ENCODE results near the gene SYNPO.
A peak's percentile ranks its signal among the peaks of the same experiment; 100 is the strongest.

The SYNPO gene

DNA sequence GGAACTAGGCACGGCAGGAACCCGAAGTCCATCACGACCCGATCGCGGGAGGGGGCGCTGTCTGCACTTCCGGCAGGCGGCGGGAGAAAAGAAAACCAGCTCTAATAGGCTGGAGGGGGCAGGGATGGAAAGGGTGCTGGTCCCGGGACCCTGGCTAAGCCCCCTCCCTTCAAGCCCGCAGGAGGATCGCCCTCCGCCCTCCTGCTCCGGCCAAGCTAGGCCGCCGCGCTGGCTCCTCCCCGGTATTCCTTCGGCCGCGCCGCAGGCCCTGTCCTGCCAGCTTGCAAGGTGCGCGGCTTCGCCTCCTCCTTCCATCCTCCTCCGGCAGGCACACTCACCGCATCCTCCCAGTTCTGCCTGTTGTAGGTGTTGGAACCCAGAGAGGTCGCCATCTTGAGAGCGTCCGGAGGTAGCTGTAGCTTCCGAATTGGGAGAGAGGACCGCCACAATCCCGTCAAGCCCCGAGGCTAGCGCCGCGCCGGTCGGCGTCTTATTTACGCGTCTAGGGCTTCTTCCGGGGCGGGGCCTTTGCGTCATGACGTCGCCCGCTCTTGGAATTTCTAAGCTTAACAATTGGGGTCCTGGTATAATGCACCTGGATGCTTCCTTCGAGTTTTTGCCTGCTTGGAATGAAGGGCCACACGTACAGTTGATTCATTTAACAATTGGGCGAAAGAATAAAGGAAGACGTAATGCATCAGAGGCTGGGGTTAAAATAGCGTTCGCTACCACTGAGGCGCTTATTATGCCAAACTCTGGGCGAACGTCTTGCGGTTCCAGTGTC lies 60.3 kb downstream of the SYNPO start, which contains the start of gene RBM22:
RBM22 (minus strand) TSS at position 469 of the 784 bp plus-strand sequence; CDS start at position 392, 77 bp downstream.
- DNase-seq (ENCODE audit: low read depth), result peak; percentile 74
- TF ChIP-seq, protein P1, sequence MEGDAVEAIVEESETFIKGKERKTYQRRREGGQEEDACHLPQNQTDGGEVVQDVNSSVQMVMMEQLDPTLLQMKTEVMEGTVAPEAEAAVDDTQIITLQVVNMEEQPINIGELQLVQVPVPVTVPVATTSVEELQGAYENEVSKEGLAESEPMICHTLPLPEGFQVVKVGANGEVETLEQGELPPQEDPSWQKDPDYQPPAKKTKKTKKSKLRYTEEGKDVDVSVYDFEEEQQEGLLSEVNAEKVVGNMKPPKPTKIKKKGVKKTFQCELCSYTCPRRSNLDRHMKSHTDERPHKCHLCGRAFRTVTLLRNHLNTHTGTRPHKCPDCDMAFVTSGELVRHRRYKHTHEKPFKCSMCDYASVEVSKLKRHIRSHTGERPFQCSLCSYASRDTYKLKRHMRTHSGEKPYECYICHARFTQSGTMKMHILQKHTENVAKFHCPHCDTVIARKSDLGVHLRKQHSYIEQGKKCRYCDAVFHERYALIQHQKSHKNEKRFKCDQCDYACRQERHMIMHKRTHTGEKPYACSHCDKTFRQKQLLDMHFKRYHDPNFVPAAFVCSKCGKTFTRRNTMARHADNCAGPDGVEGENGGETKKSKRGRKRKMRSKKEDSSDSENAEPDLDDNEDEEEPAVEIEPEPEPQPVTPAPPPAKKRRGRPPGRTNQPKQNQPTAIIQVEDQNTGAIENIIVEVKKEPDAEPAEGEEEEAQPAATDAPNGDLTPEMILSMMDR (IDR thresholded peaks at IDR 0.05; ENCODE audit: low read depth, low read length, missing control alignments), result peak; percentile 61
- peak within 1 kb of the TSS; percentile 96 for H3K4me3 ChIP-seq (ENCODE audit: low read depth, low read length)
- in situ Hi-C loops (cut with HindIII; ENCODE audit: low sequenced_read_pairs), result loop anchor here (5.0 kb wide), 1 partner anchor 143 kb away; no protein-coding TSS in a partner anchor

DNA sequence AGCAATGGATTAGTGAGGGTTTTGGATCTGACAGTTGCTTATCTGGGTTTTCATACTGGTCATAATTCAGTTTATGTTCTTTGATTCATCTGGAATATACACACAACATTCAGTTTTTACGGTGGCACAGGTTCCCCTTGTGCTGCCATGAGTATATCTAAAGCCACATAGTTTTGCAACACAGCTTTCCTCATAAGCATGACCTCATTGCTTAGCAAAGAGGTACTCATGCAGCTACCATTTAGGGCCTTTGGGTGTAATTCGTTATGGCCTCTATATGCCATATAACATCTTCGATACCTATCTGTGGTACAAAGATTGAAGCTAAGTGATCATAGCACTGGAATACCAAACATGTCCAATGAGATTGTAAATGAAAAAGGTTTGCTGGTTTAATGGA lies 63.3 kb downstream of the SYNPO start:
- in situ Hi-C loops (cut with HindIII; ENCODE audit: low sequenced_read_pairs), result loop anchor here (5.0 kb wide), 1 partner anchor 146 kb away; no protein-coding TSS in a partner anchor
- no peak overlapping the region for H3K4me3 ChIP-seq (ENCODE audit: low read depth, low read length)
- TF ChIP-seq, protein P1 (IDR thresholded peaks at IDR 0.05; ENCODE audit: low read depth, low read length, missing control alignments), result no peak
- DNase-seq (ENCODE audit: low read depth), result no peak

DNA sequence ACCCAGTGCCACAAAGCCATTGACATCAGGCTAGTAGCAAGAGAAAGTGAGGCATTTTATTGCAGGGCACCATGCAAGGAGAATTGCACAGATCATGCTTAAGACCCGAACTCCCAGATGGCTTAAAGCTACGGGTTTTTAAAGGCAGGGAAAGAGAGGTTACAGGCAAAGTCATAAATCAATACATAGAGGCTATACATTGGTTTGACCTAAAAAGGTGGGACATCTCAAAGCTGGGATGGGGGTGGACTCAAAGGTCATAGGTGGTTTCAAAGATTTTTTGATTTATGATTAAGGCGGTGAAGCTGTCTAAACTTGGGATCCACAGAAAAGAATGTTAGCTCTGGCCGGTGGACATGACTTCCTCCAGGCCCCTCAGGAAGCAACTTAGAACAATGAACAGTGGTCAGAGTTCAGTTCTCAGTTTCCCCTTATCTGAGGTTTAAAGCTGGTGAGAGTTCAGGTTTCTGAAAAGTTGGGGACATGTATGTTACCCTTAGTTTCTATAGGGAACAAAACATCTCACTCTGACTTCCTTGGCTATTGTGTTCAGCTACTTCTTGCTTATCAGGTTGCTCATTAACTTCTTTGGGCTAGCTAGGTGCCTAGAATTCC lies 66.4 kb downstream of the SYNPO start:
- no peak overlapping the region for H3K4me3 ChIP-seq (ENCODE audit: low read depth, low read length)
- in situ Hi-C loops (cut with HindIII; ENCODE audit: low sequenced_read_pairs), result no loop called here
- DNase-seq (ENCODE audit: low read depth), result no peak
- TF ChIP-seq, protein P1 (IDR thresholded peaks at IDR 0.05; ENCODE audit: low read depth, low read length, missing control alignments), result no peak

Data from astrocyte of the cerebellum (primary cell).